COLO668 (cell line): ENCODE data around the gene PSTPIP2.

ENCODE experiments used
- DNase-seq: peaks from one replicate; lab custom pipeline; 2025; ENCODE audit not compliant: unreplicated experiment; lab: John Stamatoyannopoulos, UW

PSTPIP2 gene

DNA sequence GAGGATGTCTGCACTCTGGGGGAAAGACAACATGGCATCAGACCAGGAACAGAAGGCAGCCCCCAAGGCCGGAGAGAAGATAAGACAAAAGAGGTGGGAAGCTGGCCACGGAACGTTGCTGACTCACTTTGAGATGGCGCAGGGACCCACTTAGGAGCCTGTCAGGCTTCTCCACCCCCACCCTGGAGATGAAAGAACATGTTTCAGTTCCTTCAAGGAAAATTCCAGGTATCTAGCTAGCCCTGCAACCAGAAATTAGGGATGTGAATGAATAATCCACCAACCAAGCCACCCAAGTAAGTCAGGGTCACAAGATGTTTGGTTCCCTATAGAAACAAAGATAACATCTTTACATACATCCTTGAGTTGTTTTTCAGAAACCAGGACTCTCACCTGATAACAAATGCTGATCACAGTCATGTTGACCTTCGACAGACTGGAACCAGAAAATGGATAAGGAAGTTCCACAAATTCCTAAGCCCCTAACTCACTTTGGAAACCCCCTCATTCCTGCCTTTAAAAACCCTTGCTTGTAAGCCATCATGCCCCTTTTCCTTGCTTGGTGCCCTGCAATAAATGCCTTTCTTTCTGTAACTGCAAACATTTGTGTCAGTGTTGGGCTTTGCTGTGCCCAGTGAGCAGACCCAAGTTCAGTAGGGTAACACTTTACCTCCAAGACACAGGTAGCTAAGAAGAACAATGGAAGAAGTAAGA lies 31.9 kb downstream of the PSTPIP2 start:
- DNase-seq, result no peak

DNA sequence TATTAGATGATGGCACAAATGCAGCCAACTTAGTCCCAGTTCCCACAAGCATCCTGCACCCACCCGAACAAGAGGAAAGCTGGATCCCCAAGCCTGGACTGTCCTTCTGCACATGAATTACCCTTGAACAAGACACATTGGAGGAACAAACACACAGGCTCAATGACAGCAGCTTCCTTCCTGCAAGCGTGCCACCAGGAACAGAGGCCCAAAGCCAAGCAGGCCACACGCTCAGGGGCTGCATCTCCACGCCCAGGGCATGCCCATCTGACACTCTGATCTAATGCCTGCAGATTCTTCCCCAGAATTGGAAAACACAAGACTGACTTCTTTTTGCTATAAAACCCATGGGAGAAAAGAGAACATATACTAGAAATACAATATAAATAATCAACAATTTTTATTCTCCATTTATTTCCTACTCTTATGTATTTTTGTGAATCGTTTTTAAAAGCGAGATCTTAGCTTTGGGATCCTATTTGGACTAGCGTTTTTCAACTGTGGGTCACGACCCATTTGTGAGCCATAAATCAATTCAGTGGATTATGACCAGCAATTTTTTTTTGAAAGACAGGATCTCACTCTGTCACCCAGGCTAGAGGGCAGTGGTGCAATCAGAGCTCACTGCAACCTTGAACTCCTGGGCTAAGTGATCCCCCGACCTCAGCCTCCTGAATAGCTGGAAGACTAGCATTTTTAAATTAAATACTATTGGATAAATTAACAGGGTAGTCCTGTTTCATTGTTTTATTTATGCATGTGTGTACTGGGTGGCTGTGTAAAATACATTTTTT lies 34.4 kb downstream of the PSTPIP2 start:
- DNase-seq, result no peak

DNA sequence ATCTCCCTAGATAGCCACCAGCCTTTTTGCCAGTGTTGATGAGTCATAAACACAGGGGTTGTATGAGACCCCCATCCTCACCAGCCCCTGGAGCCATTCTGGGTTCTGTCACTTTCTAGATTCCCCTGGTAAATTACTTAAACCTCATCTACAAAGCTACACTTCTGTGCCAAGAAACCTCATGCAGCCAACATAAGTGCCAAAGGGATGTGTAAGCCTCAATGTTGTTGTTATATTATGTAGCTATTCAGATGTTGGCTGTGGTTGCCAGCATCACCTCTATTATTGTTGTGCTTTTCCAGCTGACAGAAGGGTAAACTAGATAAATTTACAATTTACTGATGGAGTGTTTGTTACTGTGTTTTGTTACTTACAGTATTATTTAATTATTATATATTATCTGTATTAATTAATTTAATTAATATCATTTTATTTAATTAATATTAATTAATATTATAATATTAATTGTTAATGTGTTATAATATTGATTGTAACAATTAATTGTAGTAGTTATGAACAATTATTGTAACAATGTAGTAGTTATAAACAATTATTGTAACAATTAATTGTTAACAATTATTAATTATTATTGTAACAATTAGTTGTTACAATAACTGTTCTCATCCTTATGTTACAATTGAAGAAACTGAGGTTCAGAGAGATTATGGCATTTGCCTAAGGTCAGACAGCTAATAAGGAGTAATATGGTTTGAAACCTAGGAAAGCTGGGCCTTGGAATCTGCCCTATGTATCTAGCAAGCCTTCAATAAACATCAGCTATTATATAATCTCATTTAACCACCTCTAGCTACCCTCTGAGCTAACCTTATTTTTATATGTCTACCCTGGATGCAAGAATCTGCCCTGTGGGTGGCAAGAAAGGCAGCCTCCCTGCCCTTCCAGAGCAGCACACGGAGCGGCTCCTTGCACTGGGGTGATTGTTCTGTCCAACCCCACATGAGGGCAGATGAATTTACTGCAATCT lies 36.1 kb downstream of the PSTPIP2 start:
- no peak for DNase-seq

DNA sequence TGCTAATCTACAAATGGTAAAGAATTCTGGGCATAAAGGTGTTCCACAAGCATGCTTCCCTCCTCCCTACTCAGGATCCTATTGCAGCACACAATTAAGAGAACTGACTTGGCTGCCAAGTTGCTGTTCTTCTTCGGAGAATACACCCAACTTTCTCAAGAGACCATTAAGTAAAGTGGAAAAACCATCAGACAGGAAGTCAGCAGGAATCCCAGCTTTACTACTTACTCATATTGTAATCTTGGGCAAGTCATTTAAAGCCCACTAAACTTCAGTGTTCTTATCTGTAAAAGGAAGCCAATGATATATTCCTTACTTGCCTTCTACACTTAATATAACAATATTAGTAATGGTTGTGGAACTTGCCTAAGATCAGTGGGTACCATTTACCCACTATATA lies 37.8 kb downstream of the PSTPIP2 start:
- DNase-seq, result no peak

DNA sequence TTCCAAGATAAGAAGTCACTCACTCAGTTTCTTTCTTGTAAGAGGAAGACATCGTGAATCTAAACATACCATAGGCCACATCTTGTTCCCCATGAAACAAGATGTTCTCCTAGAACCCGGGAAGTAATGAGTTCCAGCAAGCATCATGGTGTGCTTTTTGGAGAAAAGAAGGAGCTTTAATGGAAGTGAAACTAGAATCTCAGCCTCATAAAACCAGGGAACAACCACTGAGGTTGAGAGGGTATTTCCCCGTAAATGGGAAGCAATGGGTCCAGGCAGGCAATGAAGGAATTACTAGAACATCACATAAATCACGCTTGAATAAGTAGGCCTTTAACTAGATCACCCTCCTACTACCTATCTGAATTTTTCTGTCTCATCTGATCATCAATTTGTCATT lies 40.3 kb downstream of the PSTPIP2 start:
- no peak for DNase-seq

DNA sequence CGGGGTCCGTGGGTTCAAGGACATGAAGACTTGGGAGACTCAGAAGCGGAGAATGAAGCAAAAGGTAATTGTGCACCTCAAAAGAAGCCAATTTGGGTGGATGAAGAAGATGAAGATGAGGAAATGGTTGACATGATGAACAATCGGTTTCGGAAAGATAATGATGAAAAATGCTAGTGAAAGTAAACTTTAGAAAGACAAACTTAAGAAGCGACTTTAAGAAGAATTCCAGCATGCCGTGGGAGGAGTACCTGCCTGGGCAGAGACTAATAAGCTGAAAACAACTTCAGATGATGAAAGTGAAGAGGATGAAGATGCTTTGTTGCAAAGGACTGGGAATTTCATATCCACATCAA lies 43.5 kb downstream of the PSTPIP2 start:
- no peak for DNase-seq

DNA sequence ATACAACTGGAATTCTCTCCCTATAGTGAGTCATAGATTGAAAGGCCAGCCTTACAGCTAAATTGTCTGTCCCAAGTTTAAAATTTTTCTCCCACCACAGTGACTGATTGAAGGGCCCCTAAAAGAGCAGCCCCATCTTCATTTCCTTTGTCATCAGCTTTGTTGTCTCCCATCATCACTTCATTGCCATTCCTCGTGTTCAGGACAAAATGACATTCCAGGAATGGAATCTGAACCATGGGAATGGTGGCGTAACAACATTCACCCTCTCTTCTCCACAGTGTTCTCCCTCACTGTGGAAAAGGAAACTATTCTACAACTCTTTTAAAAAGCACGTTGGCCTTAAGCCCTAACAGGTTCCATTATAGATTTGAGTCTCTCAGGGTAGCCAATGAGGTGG lies 52.1 kb downstream of the PSTPIP2 start:
- no peak for DNase-seq

DNA sequence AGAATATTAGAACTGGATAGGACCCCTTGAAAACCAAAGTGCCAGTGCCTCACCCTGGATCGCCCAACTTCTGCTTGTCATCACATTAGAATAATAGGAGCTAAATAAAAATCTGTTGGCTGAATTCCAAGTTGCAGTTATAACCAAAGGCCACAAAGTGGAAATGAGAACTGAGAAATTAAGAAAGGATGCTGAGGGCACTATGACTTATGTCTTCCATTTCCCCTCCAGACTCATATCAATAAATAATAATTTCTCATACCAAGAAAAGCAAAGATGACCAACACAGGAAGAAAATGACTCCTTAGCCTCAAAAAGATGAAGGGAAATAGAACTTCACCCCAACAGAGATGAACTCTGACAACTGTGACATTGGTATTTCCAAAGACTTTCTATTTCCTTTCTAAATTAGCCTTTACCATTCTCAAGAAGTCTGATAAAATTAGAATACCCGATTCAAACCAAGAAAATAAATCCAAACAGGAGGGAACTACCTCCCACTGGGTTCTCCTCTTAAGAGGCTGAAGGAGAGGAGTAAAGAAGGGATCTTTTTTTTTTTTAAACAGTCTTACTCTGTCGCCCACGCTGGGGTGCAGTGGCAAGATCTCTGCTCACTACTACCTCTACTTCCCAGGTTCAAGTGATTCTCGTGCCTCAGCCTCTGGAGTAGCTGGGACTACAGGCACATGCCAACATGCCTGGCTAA lies 58.4 kb downstream of the PSTPIP2 start:
- no peak for DNase-seq

DNA sequence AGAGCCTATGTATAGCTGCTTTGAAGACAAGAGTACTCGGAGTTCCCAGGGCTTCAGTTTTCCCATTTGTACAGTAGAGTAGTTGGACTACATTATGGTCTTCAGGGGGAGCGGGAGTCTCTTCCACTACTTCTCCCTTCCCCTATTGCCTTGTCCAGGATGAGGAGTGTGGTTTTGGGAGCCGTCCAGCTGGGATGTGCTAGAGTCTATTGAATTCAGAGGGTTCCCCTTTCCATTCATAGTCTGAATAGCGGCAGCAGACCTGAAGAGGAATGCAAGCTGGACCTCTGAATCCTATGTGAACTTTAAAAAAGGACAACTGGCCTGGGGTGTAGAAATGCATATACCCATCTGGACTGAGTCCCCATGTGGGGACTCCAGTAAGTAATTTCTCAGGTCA lies 61.4 kb downstream of the PSTPIP2 start:
- no peak for DNase-seq

DNA sequence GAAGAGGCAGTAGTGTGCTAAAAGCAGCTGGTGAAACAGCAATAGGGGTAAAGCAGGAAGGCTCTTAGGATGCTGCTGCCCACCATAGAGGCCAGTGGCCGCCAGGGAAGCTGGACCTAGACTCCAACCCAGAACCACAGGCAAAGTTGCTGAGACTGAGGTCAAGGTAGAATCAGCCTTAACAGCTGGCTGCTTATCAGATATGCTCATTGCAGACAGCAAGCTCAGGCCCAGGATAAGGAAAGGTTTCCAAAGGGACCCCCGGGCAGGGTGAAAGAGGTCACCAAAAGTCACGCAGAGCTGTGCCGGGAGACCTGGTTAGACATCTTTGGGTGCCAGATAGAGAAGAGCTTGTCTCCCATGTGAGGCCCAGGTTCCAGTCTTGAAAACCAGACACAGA lies 62.0 kb downstream of the PSTPIP2 start:
- no peak for DNase-seq

DNA sequence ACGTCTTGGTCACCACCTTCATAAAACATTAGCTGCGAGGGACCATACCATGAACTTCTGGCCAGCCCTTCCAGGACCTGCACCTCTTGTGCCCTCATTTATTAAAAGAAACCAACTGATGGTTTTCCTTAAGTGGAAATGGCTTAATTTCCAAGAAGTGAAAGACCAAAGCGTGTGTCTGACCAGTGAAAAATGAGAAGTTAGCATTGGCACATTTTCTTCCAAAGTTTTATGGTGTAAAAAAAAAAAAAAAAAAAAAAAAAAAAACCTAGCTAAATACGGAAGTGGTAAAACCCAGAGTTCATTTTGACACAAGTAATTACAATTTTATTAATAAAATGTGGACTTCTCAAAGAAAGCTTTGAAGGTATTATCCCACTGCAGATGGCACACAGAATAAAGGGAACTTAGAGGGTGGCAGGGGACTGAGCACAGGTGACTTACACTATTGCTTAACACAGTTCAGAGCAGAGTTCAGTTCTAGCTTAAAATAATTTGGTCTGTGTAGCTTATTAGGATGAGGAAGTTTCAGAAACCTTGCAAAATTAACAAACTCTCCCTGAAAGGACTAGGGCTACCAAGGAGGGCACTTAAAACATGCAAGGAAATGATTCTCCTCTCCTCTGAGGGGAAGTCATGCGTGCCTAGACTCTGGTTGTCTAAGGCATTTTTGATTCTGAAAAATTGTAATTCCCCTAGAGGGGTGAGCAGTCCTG lies 62.8 kb downstream of the PSTPIP2 start:
- no peak for DNase-seq

DNA sequence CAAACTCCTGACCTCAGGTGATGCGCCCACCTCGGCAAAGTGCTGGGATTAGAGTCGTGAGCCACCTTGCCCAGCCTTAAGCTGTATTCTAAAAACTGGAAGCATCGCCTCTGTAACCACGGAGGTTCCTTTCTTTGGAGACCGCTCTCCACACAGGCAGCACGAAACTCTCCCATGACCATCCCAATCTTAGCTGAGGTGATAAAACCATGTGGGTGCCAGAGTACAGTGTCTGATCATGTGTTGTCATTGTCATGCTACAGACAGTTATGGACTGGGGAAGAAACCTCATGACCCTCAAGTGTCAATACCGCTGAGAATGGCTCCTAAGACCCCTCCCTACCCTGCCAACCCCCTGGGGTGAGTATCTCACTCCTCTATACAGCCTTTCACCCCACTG lies 63.5 kb downstream of the PSTPIP2 start:
- no peak for DNase-seq

DNA sequence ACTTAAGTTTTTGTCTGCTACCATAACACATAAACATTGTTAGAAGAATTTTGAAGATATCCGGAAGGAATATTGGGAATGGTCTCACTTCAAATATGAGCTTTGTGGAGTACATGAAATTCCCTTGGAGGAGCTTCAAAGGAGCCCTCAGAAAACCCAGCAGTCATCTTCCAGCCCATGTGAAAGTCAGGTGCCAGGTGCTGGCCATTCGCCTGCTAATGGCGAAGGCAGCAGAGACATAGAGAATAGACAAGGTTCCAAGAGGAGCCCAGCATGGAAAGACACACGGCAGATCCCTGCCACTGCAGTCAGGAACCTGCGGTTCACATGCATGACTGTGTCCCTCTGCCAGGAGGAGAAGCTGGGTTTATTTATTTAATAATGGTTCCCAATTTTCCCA lies 64.9 kb downstream of the PSTPIP2 start:
- DNase-seq, result no peak

DNA sequence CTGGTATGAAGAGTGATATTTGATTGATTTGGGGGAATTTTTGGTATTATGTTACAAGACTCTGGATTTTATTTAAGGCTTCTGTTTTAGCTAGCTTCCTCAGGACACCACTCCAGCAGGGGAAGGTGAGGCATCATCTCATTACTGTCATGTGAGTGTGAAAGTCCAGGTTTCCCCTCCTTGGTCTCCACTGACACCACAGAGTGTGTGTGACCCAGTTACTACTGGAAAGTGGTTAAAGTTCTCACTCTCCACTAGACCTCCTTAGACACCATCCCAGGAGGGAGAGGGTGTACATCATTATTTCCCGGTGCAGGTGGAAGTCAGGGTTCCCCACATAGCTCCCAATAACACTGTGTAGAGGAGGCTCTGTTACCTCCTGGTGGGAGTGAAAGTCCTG lies 69.1 kb downstream of the PSTPIP2 start:
- no peak for DNase-seq

DNA sequence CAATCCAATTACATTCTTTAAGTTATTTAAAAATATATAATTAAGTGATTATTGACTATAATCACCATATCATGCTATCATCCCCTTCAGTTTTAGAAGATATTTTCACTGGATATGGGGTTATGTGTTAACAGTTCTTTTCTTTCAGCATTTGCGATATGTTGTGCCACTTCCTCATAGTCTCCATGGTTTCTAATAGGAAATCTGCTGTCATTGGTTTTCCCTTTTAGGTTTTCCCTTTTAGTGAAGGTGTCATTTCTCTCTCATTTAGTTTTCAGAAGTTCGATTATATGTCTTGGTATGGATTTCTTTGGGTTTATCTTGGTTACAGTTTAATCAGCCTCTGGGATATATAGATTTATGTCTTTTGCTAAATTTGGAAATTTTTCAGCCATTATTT lies 70.2 kb downstream of the PSTPIP2 start:
- no peak for DNase-seq

DNA sequence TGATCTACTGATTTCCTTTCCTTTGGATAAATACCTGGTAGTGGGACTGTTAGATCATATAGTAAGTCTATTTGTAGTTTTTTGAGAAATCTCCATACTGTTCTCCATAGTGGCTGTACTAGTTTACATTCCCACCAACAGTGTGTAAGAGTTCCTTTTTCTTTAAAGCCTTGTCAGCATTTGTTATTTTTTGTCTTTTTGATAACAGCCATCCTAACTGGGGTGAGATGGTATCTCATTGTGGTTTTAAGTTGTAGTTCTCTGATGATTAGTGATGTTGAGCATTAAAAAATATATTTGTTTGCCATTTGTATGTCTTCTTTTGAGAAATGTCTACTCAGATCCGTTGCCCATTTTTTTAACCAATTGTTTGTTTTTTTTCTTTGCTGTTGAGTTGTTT lies 71.0 kb downstream of the PSTPIP2 start:
- no peak for DNase-seq

DNA sequence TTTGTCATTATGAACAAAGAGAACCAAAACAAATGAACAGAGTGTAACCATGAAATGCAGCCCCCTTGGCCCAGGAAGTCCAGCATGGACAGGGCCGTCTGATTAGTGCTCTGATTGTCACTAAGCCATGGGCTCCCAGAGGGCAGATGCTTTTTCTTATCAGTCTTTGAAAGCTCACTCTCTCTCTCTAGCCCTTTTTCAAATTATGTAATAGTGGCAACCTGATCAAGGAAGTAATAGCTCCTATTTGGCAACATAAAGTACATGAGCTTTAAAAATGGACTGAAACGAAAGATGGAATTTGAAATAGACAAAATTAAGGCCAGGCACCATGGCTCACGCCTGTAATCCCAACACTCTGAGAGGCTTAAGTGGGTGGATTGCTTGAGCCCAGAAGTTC lies 72.5 kb downstream of the PSTPIP2 start:
- no peak for DNase-seq

DNA sequence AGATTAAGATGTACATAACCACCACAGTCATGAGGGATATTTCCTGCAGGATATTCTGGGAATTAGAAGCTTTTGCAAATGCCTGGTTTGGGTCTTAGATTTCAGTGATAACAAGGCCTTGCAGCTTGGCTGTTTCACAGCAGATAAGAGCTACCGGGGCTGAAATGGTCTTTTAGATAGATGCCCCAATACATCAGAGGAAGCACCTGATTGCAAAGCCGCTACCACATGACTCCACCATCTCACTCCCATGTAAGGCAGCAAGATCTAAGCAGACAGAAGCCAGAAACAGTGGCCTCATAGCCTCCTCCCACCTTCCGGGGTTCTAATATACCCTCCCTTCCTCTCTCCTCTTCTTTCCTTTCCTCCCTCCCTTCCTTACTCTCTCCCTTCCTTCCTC lies 73.8 kb downstream of the PSTPIP2 start:
- no peak for DNase-seq

DNA sequence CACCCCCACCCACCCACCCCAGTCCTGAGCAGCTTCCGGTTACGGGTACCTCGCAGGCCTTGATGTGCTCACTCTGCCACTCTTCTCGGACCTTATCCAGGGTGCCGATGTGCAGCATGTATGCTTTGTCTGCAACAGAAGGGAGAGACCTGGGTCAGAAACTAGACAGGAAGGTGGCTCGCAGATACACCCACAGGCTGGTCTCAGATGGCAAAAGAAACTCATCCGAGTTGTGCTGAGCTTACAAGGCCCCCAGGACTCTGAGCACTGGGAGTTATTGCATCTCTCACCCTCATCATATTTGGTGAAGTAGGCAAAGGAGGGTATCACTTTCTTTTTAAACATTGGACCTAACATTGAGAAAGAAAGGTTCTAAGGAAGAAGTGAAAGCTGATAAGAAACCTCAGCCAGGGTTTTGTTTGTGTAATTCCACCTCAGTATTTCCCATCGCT lies 74.3 kb downstream of the PSTPIP2 start:
- DNase-seq, result no peak

DNA sequence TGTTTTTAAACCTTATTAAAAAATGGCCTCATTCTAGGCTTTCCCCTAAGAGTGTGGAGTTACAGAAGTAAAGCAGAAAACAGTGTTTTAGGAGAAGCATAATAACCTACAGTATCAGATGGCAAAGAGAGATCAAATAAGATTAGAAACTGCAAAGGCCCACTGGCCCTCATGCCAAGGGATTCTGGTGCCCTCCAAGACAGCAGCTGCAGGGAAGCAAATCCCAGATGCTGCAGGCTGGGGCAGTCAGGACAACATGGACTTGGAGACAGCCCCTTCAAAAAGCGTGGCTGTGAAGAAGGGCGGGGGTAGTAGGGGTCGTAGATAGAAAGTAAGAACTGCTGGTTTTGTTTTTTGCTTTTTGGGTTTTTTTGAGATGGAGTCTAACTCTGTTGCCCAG lies 76.6 kb downstream of the PSTPIP2 start:
- no peak for DNase-seq
